Aorta (tissue), 5 donors: ENCODE results near the gene SSH2. TPM values are rescaled to one million over a fixed set of nuclear protein-coding genes. Genes with fewer than 3 reads are reported as not detected.
"Not testable (repeated sequence)": the region's sequence is repeated elsewhere in the genome, so short reads cannot be mapped to it uniquely, and the experiment has no call there.

Source experiments
- ATAC-seq: fragments of 200-7000 bp; cut with Tn5 transposase; one replicate; pipeline ENCODE4 v1.9.1; 2022; ENCODE audit warnings: moderate library complexity; ENCODE audit not compliant: low FRiP score
- DNase-seq, 2 donors: peaks; one replicate each; pipeline ENCODE4 v3.0.0-alpha.2; 2020
- H3K27ac ChIP-seq, 2 donors: one replicate each; pipeline ENCODE4 v1.5.1; 2013; ENCODE audit warnings: low read length in 2 of 2, mild to moderate bottlenecking in 2 of 2, moderate library complexity in 2 of 2, control low read depth in 1 of 2, inconsistent platforms in 1 of 2, low read depth in 1 of 2
- H3K27me3 ChIP-seq, 2 donors: one replicate each; pipeline ENCODE4 v1.6.1; 2013; ENCODE audit warnings: control low read depth in 1 of 2, low read length in 1 of 2, mild to moderate bottlenecking in 1 of 2, moderate library complexity in 1 of 2; ENCODE audit not compliant: insufficient read depth in 2 of 2, control insufficient read depth in 1 of 2
- H3K36me3 ChIP-seq, 2 donors: one replicate each; pipeline ENCODE4 v1.6.1; 2013; ENCODE audit warnings: control low read depth in 1 of 2, low read length in 1 of 2, mild to moderate bottlenecking in 1 of 2; ENCODE audit not compliant: insufficient read depth in 2 of 2, control insufficient read depth in 1 of 2
- H3K4me1 ChIP-seq, 2 donors: one replicate each; pipeline ENCODE4 v1.6.1; 2013; ENCODE audit warnings: low read length in 2 of 2, control low read depth in 1 of 2, mild to moderate bottlenecking in 1 of 2, moderate library complexity in 1 of 2; ENCODE audit not compliant: insufficient read depth in 2 of 2, control insufficient read depth in 1 of 2
- H3K4me3 ChIP-seq, 2 donors: one replicate each; pipeline ENCODE4 v1.5.1; 2013; ENCODE audit warnings: low read length in 2 of 2, control low read depth in 1 of 2, mild to moderate bottlenecking in 1 of 2
- H3K9me3 ChIP-seq: one replicate; pipeline ENCODE4 v1.6.1; 2013; ENCODE audit warnings: mild to moderate bottlenecking, low read length; ENCODE audit not compliant: control insufficient read depth
- WGBS, 2 donors: extraction: QIAGEN DNeasy Blood & Tissue Kit; methylation state at CpG; one replicate each; pipeline ENCODE4 v1.1.7; 2013; 5-methylcytosine and 5-hydroxymethylcytosine counted together
- intact Hi-C, 2 donors: fragments of 100-400 bp; cut with DNase I; formaldehyde crosslinking; loops; one replicate each; pipeline versions ENCODE4 v1.14.2 to v1.15.0; 2022
- polyA plus RNA-seq, 2 donors: library from polyadenylated mRNA; stranded (reverse); fragments of 200-250 nt; gene quantifications; one replicate each; pipeline ENCODE4 v1.2.3, GENCODE V29; 2013
- total RNA-seq, 2 donors: library from RNA; stranded (reverse); fragmentation: NEBNext Ultra II Directional; extraction: Animal tissue kit (Norgen Biotek cat#: 25700); gene quantifications; one replicate each; pipeline ENCODE4 v1.2.1, GENCODE V29; 2021
- donor health status: healthy with polysubstance abuse.
- donor health status: Bipolar disorder and iron deficiency.
- donor health status: DM: no; HTN: no; CAD: no.
- donor health status: DM: no; HTN: no; CAD: no.
- donor health status: DM: yes; HTN: yes; CAD: no.

The SSH2 gene
- total and polyA plus RNA-seq, 4 donors = 7.2 to 35.3 (median 30.3) TPM

DNA sequence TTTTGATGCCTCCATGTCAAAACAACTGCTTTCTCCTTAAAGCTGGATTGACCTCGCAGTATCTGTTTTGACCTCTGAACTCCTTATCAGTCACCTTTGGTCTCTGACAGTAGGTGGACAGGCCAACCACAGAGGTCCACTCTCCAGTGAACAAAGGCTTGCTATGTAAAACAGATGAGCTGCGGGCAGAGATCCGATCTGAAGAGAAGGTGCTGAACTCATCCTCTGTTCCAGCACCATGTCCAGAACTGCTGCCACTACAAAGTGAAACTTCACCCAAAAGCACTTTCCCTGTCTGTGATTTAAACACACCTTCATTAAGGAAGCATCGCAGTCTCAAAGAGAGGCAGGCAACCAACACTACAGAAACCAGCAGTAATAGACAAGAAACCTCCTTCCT lies 190.0 kb downstream of the SSH2 start:
- Histone ChIP-seq H3K36me3 (no peaks in the 10 kb centered on the region), H3K9me3 (no peaks in the 10 kb centered on the region), H3K27me3 (no peaks in the 10 kb centered on the region), H3K4me1 (no peaks in the 10 kb centered on the region), H3K4me3 (no peak overlapping the region), H3K27ac (no peak overlapping the region)
- WGBS, 2 donors = 79 to 80% methylated on average over 4 of the region's 4 CpGs
- intact Hi-C loops = no loop called here
- DNase-seq (no peak), ATAC-seq (no peak)

DNA sequence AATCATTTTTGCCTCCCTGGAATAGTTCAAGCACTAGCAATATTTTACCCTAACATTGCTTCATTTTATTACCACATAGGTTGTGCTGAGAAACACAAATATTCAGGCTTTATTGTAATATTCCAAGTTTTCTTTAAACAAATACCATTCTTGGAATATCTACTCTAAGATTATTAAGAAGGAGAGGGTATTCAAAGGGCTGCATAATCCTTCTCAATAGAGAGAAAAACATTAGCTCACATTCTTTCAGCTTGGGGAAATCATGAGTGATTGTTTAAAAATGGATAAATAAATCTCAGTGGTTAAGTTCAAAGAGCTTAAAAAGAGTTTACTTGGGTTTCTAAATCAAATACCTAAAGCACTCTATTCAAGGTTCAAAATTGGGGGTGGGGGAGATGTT lies 195.4 kb downstream of the SSH2 start:
- ATAC-seq (no peak), DNase-seq (no peak)
- H3K27me3 ChIP-seq = no peaks in the 10 kb centered on the region
- no peak overlapping the region for H3K27ac ChIP-seq
- intact Hi-C loops = no loop called here
- no peaks in the 10 kb centered on the region for H3K9me3 ChIP-seq
- H3K4me3 ChIP-seq = no peak overlapping the region
- no peaks in the 10 kb centered on the region for H3K36me3 ChIP-seq
- H3K4me1 ChIP-seq = no peaks in the 10 kb centered on the region

DNA sequence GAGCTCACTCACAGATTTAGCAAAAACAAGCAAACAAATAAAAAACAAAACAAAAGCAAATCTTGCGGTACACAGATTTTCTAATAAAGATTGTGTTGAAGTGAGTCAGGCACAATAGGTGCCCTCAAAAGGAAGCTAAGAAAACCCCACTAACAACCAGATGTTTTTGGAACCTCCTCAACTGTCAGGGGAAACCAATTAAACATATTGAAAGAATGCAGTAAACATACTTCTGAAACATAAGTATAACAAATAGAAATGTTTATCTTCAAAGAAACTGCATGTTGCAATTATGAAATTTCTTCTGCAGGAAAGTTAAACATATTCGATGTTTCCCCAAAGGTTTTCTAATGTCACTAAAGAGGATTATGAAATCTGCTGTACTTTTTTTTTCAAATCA lies 196.9 kb downstream of the SSH2 start:
- no peaks in the 10 kb centered on the region for H3K9me3 ChIP-seq
- DNase-seq (no peak), ATAC-seq (no peak)
- intact Hi-C loops = no loop called here
- H3K4me1 ChIP-seq = no peaks in the 10 kb centered on the region
- no peaks in the 10 kb centered on the region for H3K36me3 ChIP-seq
- H3K27ac ChIP-seq = no peak overlapping the region
- H3K27me3 ChIP-seq = no peaks in the 10 kb centered on the region
- no peak overlapping the region for H3K4me3 ChIP-seq
- 93 to 95% methylated on average over 2 of the region's 2 CpGs for WGBS, 2 donors

DNA sequence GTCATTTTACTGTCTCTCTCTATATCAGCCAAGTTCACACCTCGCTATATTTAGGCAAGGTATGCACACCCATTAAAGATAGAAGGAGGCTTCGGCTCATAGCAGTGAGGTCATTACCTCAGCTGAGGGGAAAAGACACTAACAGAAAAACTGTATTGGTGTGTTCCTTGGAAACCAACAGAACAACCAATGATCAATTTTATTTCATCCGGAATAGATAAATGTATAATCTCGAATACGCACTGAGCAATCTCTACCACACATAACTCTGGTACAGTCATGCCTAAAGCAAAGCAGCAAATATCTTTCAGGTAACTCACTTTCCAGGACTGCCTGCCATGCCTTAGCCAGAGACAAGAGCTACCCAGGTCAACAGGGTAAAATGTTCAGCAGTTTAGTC lies 197.4 kb downstream of the SSH2 start:
- Histone ChIP-seq H3K9me3 (no peaks in the 10 kb centered on the region), H3K4me1 (no peaks in the 10 kb centered on the region), H3K27me3 (no peaks in the 10 kb centered on the region), H3K4me3 (no peak overlapping the region), H3K27ac (no peak overlapping the region), H3K36me3 (no peaks in the 10 kb centered on the region)
- no peak for DNase-seq
- 90 to 95% methylated on average over 5 of the region's 5 CpGs for WGBS, 2 donors
- intact Hi-C loops = no loop called here
- ATAC-seq = no peak

DNA sequence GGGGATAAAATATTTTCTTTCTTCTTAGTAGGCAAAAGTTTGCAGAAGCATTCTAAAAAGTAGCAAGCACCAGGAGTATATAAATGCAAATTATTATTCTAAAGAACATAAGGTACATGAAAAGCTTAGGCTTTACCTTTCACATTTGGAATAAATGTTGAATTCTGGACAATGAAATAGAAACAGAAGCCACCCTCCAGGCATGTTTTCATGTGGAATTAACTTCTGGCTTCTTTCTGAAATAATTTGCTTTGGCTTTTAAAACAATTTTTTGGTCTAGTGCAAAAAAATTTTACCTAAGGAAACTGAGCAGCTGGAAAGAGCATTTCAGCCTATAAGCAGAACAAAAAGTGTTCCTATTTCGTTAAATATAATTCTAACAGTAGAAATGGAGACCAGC lies 197.8 kb downstream of the SSH2 start:
- DNase-seq (no peak), ATAC-seq (no peak)
- no peak overlapping the region for H3K27ac ChIP-seq
- H3K4me1 ChIP-seq = no peaks in the 10 kb centered on the region
- no peaks in the 10 kb centered on the region for H3K36me3 ChIP-seq
- H3K4me3 ChIP-seq = no peak overlapping the region
- no peaks in the 10 kb centered on the region for H3K9me3 ChIP-seq
- intact Hi-C loops = no loop called here
- WGBS, 2 donors = 97 to 98% methylated on average over 1 of the region's 1 CpG
- no peaks in the 10 kb centered on the region for H3K27me3 ChIP-seq

DNA sequence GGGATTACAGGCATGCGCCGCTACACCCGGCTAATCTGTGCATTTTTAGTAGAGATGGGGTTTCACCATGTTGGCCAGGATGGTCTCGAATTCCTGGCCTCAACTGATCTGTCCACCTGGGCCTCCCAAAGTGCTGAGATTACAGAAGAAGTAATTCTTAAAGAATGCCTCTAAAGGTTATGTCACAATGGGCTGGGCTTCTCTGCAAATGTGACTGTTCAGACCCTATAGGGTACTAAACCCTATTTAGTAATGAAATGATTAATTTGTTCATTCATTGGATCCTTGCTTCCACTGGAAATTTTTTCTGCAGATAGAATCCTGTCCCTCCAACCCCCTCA lies 198.5 kb downstream of the SSH2 start:
- intact Hi-C loops = no loop called here

DNA sequence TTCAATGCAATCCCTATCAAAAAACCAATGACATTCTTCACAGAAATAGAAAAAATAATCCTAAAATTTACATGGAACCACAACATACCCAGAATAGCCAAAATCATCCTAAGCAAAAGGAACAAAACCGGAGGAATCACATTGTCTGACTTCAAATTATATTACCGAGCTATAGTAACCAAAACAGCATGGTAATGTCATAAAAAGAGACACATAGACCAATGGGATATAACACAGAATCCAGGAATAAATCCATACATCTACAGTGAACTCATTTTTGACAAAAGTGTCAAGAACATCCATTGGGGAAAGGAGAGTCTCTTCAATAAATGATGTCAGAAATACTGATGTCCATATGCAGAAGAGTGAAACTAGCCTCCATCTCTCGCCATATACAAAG lies 201.5 kb downstream of the SSH2 start:
- Histone ChIP-seq H3K27ac (no peak overlapping the region), H3K4me1 (no peaks in the 10 kb centered on the region), H3K27me3 (no peaks in the 10 kb centered on the region), H3K36me3 (no peaks in the 10 kb centered on the region), H3K4me3 (no peak overlapping the region), H3K9me3 (no peaks in the 10 kb centered on the region)
- intact Hi-C loops = no loop called here
- DNase-seq (no peak), ATAC-seq (no peak)
- WGBS, 2 donors = 97 to 99% methylated on average over 3 of the region's 3 CpGs

More for the DNA sequence above, 198.5 kb downstream of the SSH2 start:
- ATAC-seq (no peak), DNase-seq (no peak)
- 96 to 100% methylated on average over 4 of the region's 4 CpGs for WGBS, 2 donors
- Histone ChIP-seq H3K27ac (no peak overlapping the region), H3K9me3 (no peaks in the 10 kb centered on the region), H3K4me1 (no peaks in the 10 kb centered on the region), H3K27me3 (no peaks in the 10 kb centered on the region), H3K36me3 (no peaks in the 10 kb centered on the region), H3K4me3 (no peak overlapping the region)

DNA sequence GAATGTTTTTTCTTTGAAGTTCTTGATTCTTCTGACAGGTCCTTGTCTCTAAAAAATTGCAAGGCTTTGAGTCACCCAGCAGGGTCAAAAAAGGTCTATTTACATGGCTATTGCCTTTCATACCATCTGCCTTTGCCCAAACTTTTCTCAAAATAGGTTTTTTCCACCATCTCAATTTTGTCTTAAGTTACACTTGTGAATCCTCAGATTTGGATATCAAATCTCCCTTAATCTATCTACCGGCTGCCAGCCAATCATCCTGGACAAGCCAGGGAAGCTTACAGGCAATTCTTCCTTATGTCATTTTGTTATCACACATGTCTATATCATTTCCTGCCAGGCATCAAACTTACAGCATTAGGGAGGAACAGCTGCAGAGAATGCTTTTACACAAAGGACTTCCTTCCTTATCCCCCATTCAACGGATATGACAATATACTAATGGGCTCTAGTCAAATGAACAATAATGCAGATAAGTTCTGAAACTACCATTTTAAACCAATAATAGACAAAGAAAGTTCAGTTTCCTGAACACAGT lies 203.2 kb downstream of the SSH2 start:
- no peak for DNase-seq
- intact Hi-C loops = no loop called here
- Histone ChIP-seq H3K4me3 (no peak overlapping the region), H3K36me3 (no peaks in the 10 kb centered on the region), H3K9me3 (no peaks in the 10 kb centered on the region), H3K27me3 (no peaks in the 10 kb centered on the region), H3K27ac (no peak overlapping the region), H3K4me1 (peaks cover 4% of the 10 kb centered on the region in 2 donors)
- ATAC-seq = no peak
- 72 to 74% methylated on average over 2 of the region's 2 CpGs for WGBS, 2 donors

DNA sequence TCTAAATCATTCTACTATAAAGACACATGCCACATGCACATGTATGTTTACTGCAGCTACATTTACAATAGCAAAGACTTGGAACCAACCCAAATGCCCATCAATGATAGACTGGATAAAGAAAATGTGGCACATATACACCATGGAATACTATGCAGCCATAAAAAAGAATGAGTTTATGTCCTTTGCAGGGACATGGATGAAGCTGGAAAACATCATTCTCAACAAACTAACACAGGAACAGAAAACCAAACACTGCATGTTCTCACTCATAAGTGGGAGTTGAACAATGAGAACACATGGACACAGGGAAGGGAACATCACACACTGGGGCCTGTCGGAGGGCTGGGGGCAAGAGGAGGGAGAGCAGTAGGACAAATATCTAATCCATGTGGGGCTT lies 204.6 kb downstream of the SSH2 start:
- H3K27me3 ChIP-seq, DNase-seq, H3K9me3 ChIP-seq, H3K4me3 ChIP-seq, ATAC-seq, H3K36me3 ChIP-seq, H3K27ac ChIP-seq, H3K4me1 ChIP-seq, intact Hi-C loops: not testable (repeated sequence)
- WGBS, 2 donors = 88 to 100% methylated on average over 1 of the region's 1 CpG
